Endodermal cell (in vitro differentiated cells): ENCODE data around the gene GPC6. TPM values are rescaled to one million over a fixed set of nuclear protein-coding genes. Genes with fewer than 3 reads are reported as not detected.

Experiments used
- DNase-seq: peaks from one replicate; pipeline ENCODE4 v3.0.0-alpha.2; 2017
- H3K27ac ChIP-seq: 2 replicates; pipeline ENCODE4 v1.5.1; 2013; ENCODE audit warnings: mild to moderate bottlenecking, low read depth, low read length, moderate library complexity
- H3K27me3 ChIP-seq: 2 replicates; pipeline ENCODE4 v1.6.1; 2013; ENCODE audit warnings: mild to moderate bottlenecking, low read length, moderate library complexity; ENCODE audit not compliant: insufficient read depth, control insufficient read depth, poor library complexity, severe bottlenecking
- H3K36me3 ChIP-seq: 2 replicates; pipeline ENCODE4 v1.7.0; 2013; ENCODE audit warnings: mild to moderate bottlenecking, low read length, moderate library complexity; ENCODE audit not compliant: control insufficient read depth, insufficient read depth
- H3K4me1 ChIP-seq: one replicate; pipeline ENCODE4 v1.7.0; 2013; ENCODE audit warnings: low read length; ENCODE audit not compliant: control insufficient read depth, insufficient read depth
- H3K4me3 ChIP-seq: 2 replicates; pipeline ENCODE4 v1.5.1; 2013; ENCODE audit warnings: mild to moderate bottlenecking, low read length, moderate library complexity
- H3K9ac ChIP-seq: 2 replicates; pipeline ENCODE4 v1.6.1; 2013; ENCODE audit warnings: mild to moderate bottlenecking, low read length, moderate library complexity; ENCODE audit not compliant: poor library complexity, severe bottlenecking; ENCODE audit errors: extremely low read depth
- H3K9me3 ChIP-seq: 2 replicates; pipeline ENCODE4 v1.6.1; 2013; ENCODE audit warnings: mild to moderate bottlenecking, low read length, moderate library complexity; ENCODE audit not compliant: control insufficient read depth
- H3K27ac Mint-ChIP-seq: 2 replicates; pipeline ENCODE4 v1.8.0; 2020; ENCODE audit warnings: mixed read lengths
- H3K27me3 Mint-ChIP-seq: 2 replicates; pipeline ENCODE4 v1.8.0; 2021; ENCODE audit warnings: mild to moderate bottlenecking, mixed read lengths; ENCODE audit not compliant: insufficient read depth
- H3K36me3 Mint-ChIP-seq: 2 replicates; pipeline ENCODE4 v1.8.0; 2020; ENCODE audit warnings: low read depth, mixed read lengths
- H3K4me1 Mint-ChIP-seq: 2 replicates; pipeline ENCODE4 v1.8.0; 2020; ENCODE audit warnings: mixed read lengths
- H3K4me3 Mint-ChIP-seq: 2 replicates; pipeline ENCODE4 v1.8.0; 2020; ENCODE audit warnings: mild to moderate bottlenecking, moderate library complexity, mixed read lengths
- H3K9me3 Mint-ChIP-seq: 2 replicates; pipeline ENCODE4 v1.8.0; 2020; ENCODE audit warnings: mild to moderate bottlenecking, mixed read lengths
- CTCF ChIP-seq: fragments of 200-600 bp; sonication (generic); conservative IDR thresholded peaks from 2 replicates; pipeline ENCODE4 v1.5.0; 2021; ENCODE audit warnings: antibody characterized with exemption, mild to moderate bottlenecking
- WGBS, 2 experiments: methylation state at CpG; one replicate each; pipeline versions ENCODE4 v1.1.5 to v1.1.7; 2013; ENCODE audit warnings: missing lambda C conversion rate in 2 of 2, mixed read lengths in 1 of 2; ENCODE audit not compliant: insufficient coverage in 1 of 2, insufficient read length in 1 of 2; 5-methylcytosine and 5-hydroxymethylcytosine counted together
- total RNA-seq, 2 donors: library from RNA; stranded (reverse); fragmentation: NEBNext Ultra II Directional in 1 of 2; extraction: Animal tissue kit (Norgen Biotek cat#: 25700) in 1 of 2; gene quantifications; 2 replicates in 1 of 2; 3 replicates in 1 of 2; pipeline ENCODE4 v1.2.1, GENCODE V29; 2021

Gene GPC6
- total RNA-seq, 2 donors from 2014 or later = 69.6 to 80.4 TPM

GRCh38 chr13:93726173-93726957 lies 499.8 kb downstream of the GPC6 start:
- Mint-ChIP-seq H3K9me3 (no peaks in the 10 kb centered on the region), H3K4me3 (no peak overlapping the region), H3K27me3 (no peaks in the 10 kb centered on the region), H3K36me3 (peaks cover 2% of the 10 kb centered on the region), H3K4me1 (no peaks in the 10 kb centered on the region), H3K27ac (no peak overlapping the region)
- Histone ChIP-seq H3K4me1 (no peaks in the 10 kb centered on the region), H3K9me3 (no peaks in the 10 kb centered on the region), H3K36me3 (no peaks in the 10 kb centered on the region), H3K9ac (no peak overlapping the region), H3K27ac (no peak overlapping the region), H3K27me3 (no peaks in the 10 kb centered on the region), H3K4me3 (no peak overlapping the region)
- 77 to 90% methylated on average over 4 to 6 of the region's 6 CpGs for WGBS, 2 experiments
- no peak for DNase-seq
- TF ChIP-seq CTCF = no peak

GRCh38 chr13:93727211-93728141 lies 500.9 kb downstream of the GPC6 start:
- DNase-seq = no peak
- Histone ChIP-seq H3K9me3 (no peaks in the 10 kb centered on the region), H3K36me3 (no peaks in the 10 kb centered on the region), H3K4me3 (no peak overlapping the region), H3K27ac (no peak overlapping the region), H3K9ac (no peak overlapping the region), H3K4me1 (no peaks in the 10 kb centered on the region), H3K27me3 (no peaks in the 10 kb centered on the region)
- 80 to 85% methylated on average over 1 to 2 of the region's 3 CpGs for WGBS, 2 experiments
- no peak overlapping the region for H3K27ac Mint-ChIP-seq
- H3K9me3 Mint-ChIP-seq = no peaks in the 10 kb centered on the region
- H3K4me3 Mint-ChIP-seq = no peak overlapping the region
- no peaks in the 10 kb centered on the region for H3K27me3 Mint-ChIP-seq
- peaks cover 2% of the 10 kb centered on the region for H3K36me3 Mint-ChIP-seq
- H3K4me1 Mint-ChIP-seq = no peaks in the 10 kb centered on the region
- TF ChIP-seq CTCF = no peak

GRCh38 chr13:93729383-93729782 lies 502.8 kb downstream of the GPC6 start:
- Mint-ChIP-seq H3K27ac (no peak overlapping the region), H3K4me3 (no peak overlapping the region), H3K4me1 (no peaks in the 10 kb centered on the region), H3K9me3 (no peaks in the 10 kb centered on the region), H3K36me3 (peaks cover 2% of the 10 kb centered on the region), H3K27me3 (no peaks in the 10 kb centered on the region)
- H3K9ac ChIP-seq = no peak overlapping the region
- H3K9me3 ChIP-seq = no peaks in the 10 kb centered on the region
- DNase-seq = no peak
- no peaks in the 10 kb centered on the region for H3K27me3 ChIP-seq
- no peak overlapping the region for H3K4me3 ChIP-seq
- no peak for TF ChIP-seq CTCF
- H3K36me3 ChIP-seq = no peaks in the 10 kb centered on the region
- 98 to 100% methylated on average over 2 of the region's 2 CpGs for WGBS, 2 experiments
- no peak overlapping the region for H3K27ac ChIP-seq
- no peaks in the 10 kb centered on the region for H3K4me1 ChIP-seq
